Bladder microvascular endothelial cell (primary cell): ENCODE results near the gene PDIK1L. TPM values are rescaled to one million over a fixed set of nuclear protein-coding genes. Genes with fewer than 3 reads are reported as not detected.

ENCODE experiments used
- total RNA-seq: library from RNA; depleted of rRNA; stranded (reverse); fragments of >200 nt; gene quantifications from 2 replicates; pipeline ENCODE4 v1.2.3, GENCODE V29; 2014

The PDIK1L gene
- 3.2 and 4.2 TPM in 2 replicates for total RNA-seq

GRCh38 chr1:26111530-26112406, at the start of gene PDIK1L:
TSS of gene PDIK1L (plus strand) at chr1:26111824. CDS start at chr1:26114309, 2,485 bp downstream.

DNA sequence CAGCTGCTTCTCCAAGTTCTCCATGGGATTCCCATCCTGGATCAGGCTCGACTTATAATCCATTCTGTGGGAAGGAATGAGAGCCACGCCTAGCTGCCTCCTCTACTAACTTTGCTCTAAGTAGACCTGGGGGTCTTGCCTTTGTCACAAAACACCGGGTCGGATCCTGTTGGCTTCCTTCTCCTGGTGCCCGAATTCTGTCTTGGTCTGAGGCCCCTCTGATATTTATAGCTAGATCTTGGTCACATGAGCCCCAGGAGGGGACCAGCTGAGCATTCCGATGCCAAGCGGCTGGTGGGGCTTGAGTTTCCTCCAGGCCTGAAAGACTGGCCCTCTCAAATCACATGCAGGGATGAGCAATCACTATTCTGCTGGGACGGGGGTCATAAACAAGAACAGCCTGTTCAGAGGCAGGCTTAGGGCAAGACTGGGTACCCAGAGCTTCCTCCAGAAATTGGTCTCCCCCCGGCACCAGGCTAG, 44.2 kb upstream of the PDIK1L start, which contains the start of gene TRIM63:
Gene TRIM63 (minus strand): TSS at position 199 of the 480 bp plus-strand sequence. CDS start 136 bp downstream, at position 63.

GRCh38 chr1:26158908-26159742, 47.5 kb downstream of the PDIK1L start, which contains the start of gene FAM110D:
TSS of gene FAM110D (plus strand) at chr1:26159079. CDS start at chr1:26161292, 2,213 bp downstream.

DNA sequence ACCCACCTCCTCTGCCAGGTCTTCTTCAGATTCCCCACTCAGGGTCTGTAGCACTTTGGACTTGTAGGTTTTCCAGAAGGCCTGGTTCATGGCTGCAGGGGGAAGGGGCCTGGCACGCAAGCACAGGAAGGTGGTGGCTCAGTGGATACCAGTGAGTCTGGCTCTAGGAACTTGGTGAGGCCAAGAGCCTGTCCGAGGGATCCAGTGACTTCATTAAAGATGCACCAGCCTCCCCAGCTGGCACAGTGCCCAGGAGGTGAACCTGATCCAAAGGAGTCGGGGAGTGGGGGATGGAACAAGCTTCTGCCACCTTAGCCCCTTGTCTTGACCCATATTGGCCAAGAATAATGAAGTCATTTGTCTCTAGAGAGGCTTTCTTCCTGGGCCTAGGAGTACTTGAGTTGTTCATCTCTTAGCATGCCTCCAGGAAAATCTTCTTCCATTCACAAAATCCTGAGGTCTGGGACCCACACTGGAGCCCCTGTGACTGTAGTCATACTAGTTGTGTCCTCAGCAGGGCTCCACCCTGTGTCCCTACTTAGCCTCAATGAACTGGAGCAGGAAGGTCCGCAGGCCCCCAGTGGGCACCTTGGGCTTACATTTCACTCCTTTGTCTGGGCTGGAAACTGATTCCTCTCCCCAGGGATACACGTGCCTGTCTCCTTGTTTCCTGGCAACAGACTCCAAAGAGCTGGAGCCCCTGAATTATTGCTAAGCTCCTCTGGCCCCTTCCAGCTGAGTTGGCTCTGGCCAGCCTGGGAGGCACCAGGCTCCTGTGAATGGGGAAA, 57.0 kb downstream of the PDIK1L start, which contains the start of gene C1orf232:
Gene C1orf232 (minus strand): TSS at position 554 of the 788 bp plus-strand sequence. CDS start 464 bp downstream, at position 90.

GRCh38 chr1:26169669-26170471, 58.2 kb downstream of the PDIK1L start, which contains the start of gene ZNF593:
TSS of gene ZNF593 (plus strand) at chr1:26169908. CDS start at chr1:26169984, 76 bp downstream.

DNA sequence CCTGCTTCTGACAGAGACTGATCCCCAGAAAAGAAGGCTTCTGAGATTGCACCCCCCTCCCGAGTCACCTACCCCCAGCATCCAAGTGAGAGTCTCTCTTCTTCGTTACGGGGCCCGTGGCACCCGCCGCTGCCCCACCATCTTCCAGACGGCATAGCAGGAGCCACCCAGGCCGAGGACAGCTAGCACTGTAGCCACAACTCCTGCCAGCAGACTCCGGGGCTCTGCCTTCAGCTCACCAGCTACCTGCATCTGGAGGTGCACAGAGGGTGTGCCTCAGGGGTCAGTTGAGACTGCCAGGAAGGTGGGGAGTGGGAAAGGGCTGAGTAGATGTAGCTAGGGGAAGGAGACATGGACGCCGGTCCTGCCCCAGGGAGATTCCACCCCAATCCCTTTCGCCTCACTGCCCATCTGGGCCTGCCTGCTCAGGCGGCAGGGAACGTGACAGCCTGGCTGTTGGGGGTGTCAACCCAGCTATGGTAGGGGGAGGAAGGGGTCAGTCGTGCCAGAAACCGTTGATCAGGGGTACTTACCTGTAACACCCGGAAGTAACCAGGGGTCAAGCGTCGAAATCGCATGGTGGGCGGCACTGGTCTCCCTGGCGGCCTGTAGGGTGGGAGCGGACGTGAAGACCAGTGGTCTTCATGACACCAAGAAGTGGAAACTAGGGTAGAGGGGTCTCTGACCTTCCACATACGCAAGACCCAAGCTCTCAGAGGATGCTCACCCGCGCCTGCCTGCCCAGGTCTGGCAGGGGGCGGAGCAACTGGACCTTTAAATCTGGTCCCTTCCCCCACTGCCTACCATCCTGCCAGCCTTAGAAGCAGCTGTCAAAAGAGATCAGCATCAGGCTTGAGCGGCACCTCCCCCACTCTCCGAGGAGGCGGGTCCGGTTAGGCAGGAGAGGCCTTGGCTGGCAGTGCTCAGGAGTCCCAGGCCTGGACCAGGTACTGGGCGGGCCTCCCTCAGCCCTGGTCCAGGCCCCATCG, 59.8 kb downstream of the PDIK1L start, which contains the start of gene ZNF593OS:
Gene ZNF593OS (minus strand): TSS at position 749 of the 989 bp plus-strand sequence. CDS start 171 bp downstream, at position 578.

Other genes with a start within 250 kb of the PDIK1L start
- 4.5 and 9.1 TPM in 2 replicates for gene PAQR7, start 236.1 kb upstream of the PDIK1L start, total RNA-seq
- 119 and 151 TPM in 2 replicates for gene STMN1, start 205.4 kb upstream of the PDIK1L start, total RNA-seq
- gene PAFAH2, start 113.8 kb upstream of the PDIK1L start, total RNA-seq = 3.6 and 17.9 TPM in 2 replicates
- gene EXTL1, start 90.0 kb upstream of the PDIK1L start, total RNA-seq = not detected in 2 replicates
- gene SLC30A2, start 65.7 kb upstream of the PDIK1L start, total RNA-seq = not detected in 2 replicates
- gene TRIM63, start 44.2 kb upstream of the PDIK1L start, total RNA-seq = under 0.01 TPM in 1 of 2 replicates, not detected in the other
- gene FAM110D, start 47.3 kb downstream of the PDIK1L start, total RNA-seq = 3.1 and 7.9 TPM in 2 replicates
- gene C1orf232, start 57.1 kb downstream of the PDIK1L start, total RNA-seq = not detected in 2 replicates
- 15.6 and 29.1 TPM in 2 replicates for gene ZNF593, start 58.1 kb downstream of the PDIK1L start, total RNA-seq
- not detected in 2 replicates for gene ZNF593OS, start 60.0 kb downstream of the PDIK1L start, total RNA-seq
- gene CNKSR1, start 65.7 kb downstream of the PDIK1L start, total RNA-seq = 0.31 TPM in 1 of 2 replicates, not detected in the other
- not detected in 2 replicates for gene CATSPER4, start 78.8 kb downstream of the PDIK1L start, total RNA-seq
- gene CEP85, start 122.4 kb downstream of the PDIK1L start, total RNA-seq = 8.6 and 12.3 TPM in 2 replicates
- gene SH3BGRL3, start 168.3 kb downstream of the PDIK1L start, total RNA-seq = 14.6 and 20.7 TPM in 2 replicates
- gene UBXN11, start 194.8 kb downstream of the PDIK1L start, total RNA-seq = 2.3 and 4.5 TPM in 2 replicates
- gene CD52, start 206.1 kb downstream of the PDIK1L start, total RNA-seq = not detected in 2 replicates
- 0.31 TPM in 1 of 2 replicates, not detected in the other for gene CRYBG2, start 242.3 kb downstream of the PDIK1L start, total RNA-seq